HEK293 (cell line): Measurements from ENCODE around the gene MYH14.

Experiments used
- ATF2 ChIP-seq: fragments of 450-650 bp; formaldehyde crosslinking; IDR thresholded peaks from 2 replicates; pipeline ENCODE4 v1.5.1; 2016; ENCODE audit warnings: missing biosample characterization, missing genetic modification characterization, low read depth
- CTCF ChIP-seq: fragments of 450-650 bp; formaldehyde crosslinking; IDR thresholded peaks from 2 replicates; pipeline ENCODE4 v1.5.1; 2016; ENCODE audit warnings: missing biosample characterization, missing genetic modification characterization
- EGR2 ChIP-seq: fragments of 450-650 bp; formaldehyde crosslinking; IDR thresholded peaks from 2 replicates; pipeline ENCODE4 v1.5.1; 2016; ENCODE audit warnings: low read depth, missing biosample characterization, missing genetic modification characterization
- KLF16 ChIP-seq: fragments of 450-650 bp; formaldehyde crosslinking; IDR thresholded peaks from 2 replicates; pipeline ENCODE4 v1.5.1; 2017; ENCODE audit warnings: missing biosample characterization, missing genetic modification characterization
- KLF17 ChIP-seq: fragments of 450-650 bp; formaldehyde crosslinking; IDR thresholded peaks from 2 replicates; pipeline ENCODE4 v1.5.1; 2016; ENCODE audit warnings: missing biosample characterization, missing genetic modification characterization
- PBX3 ChIP-seq: sonication (generic); formaldehyde crosslinking; IDR thresholded peaks from 2 replicates; pipeline ENCODE4 v1.8.1; 2022; ENCODE audit warnings: mild to moderate bottlenecking, moderate library complexity, missing genetic modification reagents
- SETDB1 ChIP-seq: IDR thresholded peaks from one replicate; pipeline ENCODE4 v1.6.1; 2017; ENCODE audit warnings: mild to moderate bottlenecking, low read length, moderate library complexity, mixed read lengths; ENCODE audit not compliant: insufficient read length
- ZEB2 ChIP-seq: fragments of 450-650 bp; formaldehyde crosslinking; IDR thresholded peaks from 2 replicates; pipeline ENCODE4 v1.5.1; 2016; ENCODE audit warnings: missing biosample characterization, missing genetic modification characterization
- ZFP3 ChIP-seq: fragments of 450-650 bp; formaldehyde crosslinking; IDR thresholded peaks from 2 replicates; pipeline ENCODE4 v1.5.1; 2016; ENCODE audit warnings: low read depth, missing biosample characterization, missing genetic modification characterization
- ZNF449 ChIP-seq: fragments of 450-650 bp; formaldehyde crosslinking; IDR thresholded peaks from 2 replicates; pipeline ENCODE4 v1.5.1; 2017; ENCODE audit warnings: missing biosample characterization, mild to moderate bottlenecking, missing genetic modification characterization, moderate library complexity

GRCh38 chr19:50222691-50223438, 19.4 kb downstream of the MYH14 start:
- TF ChIP-seq ATF2 (tag by site-specific recombination) (no peak), CTCF (no peak), PBX3 (no peak), KLF16 (no peak), KLF17 (tag by site-specific recombination) (no peak), SETDB1 (no peak), EGR2 (tag by site-specific recombination) (no peak), ZEB2 (tag by site-specific recombination) (no peak), ZFP3 (tag by site-specific recombination) (no peak), ZNF449 (tag by site-specific recombination) (no peak)
